IMR-90 (cell line): ENCODE data around the gene RAN. TPM values are rescaled to one million over a fixed set of nuclear protein-coding genes. Genes with fewer than 3 reads are reported as not detected.

Experiments used
- ATAC-seq: fragments of 200-7000 bp; cut with Tn5 transposase; 2 replicates; pipeline ENCODE4 v1.9.1; 2020; ENCODE audit warnings: low read depth, mild to moderate bottlenecking, moderate library complexity
- BruUV-seq: library from RNA; stranded (reverse); fragments of 400-500 nt; replicated peaks from 2 replicates; lab custom pipeline; 2021; lab: Mats Ljungman, UMichigan
- CTCF ChIA-PET: fragments of 300-600 bp; formaldehyde crosslinking; extraction: SDS; loops from one replicate; lab custom pipeline; 2021; ENCODE audit warnings: antibody characterized with exemption; lab: Yijun Ruan, JAX
- POLR2A ChIA-PET: fragments of 300-600 bp; sonication (Branson Sonifier 250); formaldehyde crosslinking; loops from one replicate; lab custom pipeline; 2022; ENCODE audit warnings: antibody characterized with exemption; ENCODE audit not compliant: unreplicated experiment; lab: Charles Lee
- DNase-seq: peaks from one replicate; pipeline ENCODE4 v3.0.0; 2013
- H2AFZ ChIP-seq: replicated peaks from 2 replicates; pipeline ENCODE3; 2013; ENCODE audit warnings: low read length, mild to moderate bottlenecking; ENCODE audit not compliant: poor library complexity
- H2AK5ac ChIP-seq: 2 replicates; pipeline ENCODE4 v1.6.1; 2013; ENCODE audit warnings: low read depth, low read length, inconsistent platforms
- H2AK9ac ChIP-seq: replicated peaks from 2 replicates; pipeline ENCODE3; 2013; ENCODE audit warnings: mild to moderate bottlenecking, low read depth, low read length, moderate library complexity; ENCODE audit not compliant: poor library complexity
- H2BK120ac ChIP-seq: 2 replicates; pipeline ENCODE4 v1.6.1; 2013; ENCODE audit warnings: low read depth, low read length, inconsistent platforms
- H2BK15ac ChIP-seq: 3 replicates; pipeline ENCODE4 v1.6.1; 2013; ENCODE audit warnings: low read depth, low read length, inconsistent platforms
- H2BK20ac ChIP-seq: 2 replicates; pipeline ENCODE4 v1.6.1; 2013; ENCODE audit warnings: low read depth, mild to moderate bottlenecking, inconsistent platforms, low read length, moderate library complexity
- H2BK5ac ChIP-seq: 2 replicates; pipeline ENCODE4 v1.6.1; 2013; ENCODE audit warnings: mild to moderate bottlenecking, low read depth, low read length, inconsistent platforms; ENCODE audit not compliant: poor library complexity, severe bottlenecking
- H3K14ac ChIP-seq: replicated peaks from 2 replicates; pipeline ENCODE4 v1.6.1; 2013; ENCODE audit warnings: low read depth, low read length, inconsistent platforms
- H3K18ac ChIP-seq: 2 replicates; pipeline ENCODE4 v1.6.1; 2013; ENCODE audit warnings: low read depth, low read length, control low read depth
- H3K23ac ChIP-seq: 2 replicates; pipeline ENCODE4 v1.6.1; 2013; ENCODE audit warnings: low read depth, low read length, inconsistent platforms
- H3K27ac ChIP-seq: 2 replicates; pipeline ENCODE4 v1.5.1; 2013; ENCODE audit warnings: mild to moderate bottlenecking, control low read depth, low read length; ENCODE audit not compliant: insufficient read depth
- H3K27me3 ChIP-seq: 2 replicates; pipeline ENCODE4 v1.6.1; 2013; ENCODE audit warnings: low read length; ENCODE audit not compliant: control insufficient read depth, insufficient read depth
- H3K36me3 ChIP-seq: 2 replicates; pipeline ENCODE4 v1.6.1; 2013; ENCODE audit warnings: low read length, mixed read lengths; ENCODE audit not compliant: control insufficient read depth, insufficient read depth
- H3K4ac ChIP-seq: 2 replicates; pipeline ENCODE4 v1.6.1; 2013; ENCODE audit warnings: low read depth, low read length, inconsistent platforms
- H3K4me1 ChIP-seq: 2 replicates; pipeline ENCODE4 v1.6.1; 2013; ENCODE audit warnings: low read length, mixed read lengths; ENCODE audit not compliant: control insufficient read depth, insufficient read depth
- H3K4me2 ChIP-seq: 2 replicates; pipeline ENCODE4 v1.6.1; 2013; ENCODE audit warnings: low read depth, mild to moderate bottlenecking, control low read depth, low read length, moderate library complexity
- H3K4me3 ChIP-seq: 2 replicates; pipeline ENCODE4 v1.5.1; 2013; ENCODE audit warnings: low read depth, mild to moderate bottlenecking, control low read depth, low read length, moderate library complexity; ENCODE audit not compliant: insufficient read depth
- H3K56ac ChIP-seq: 2 replicates; pipeline ENCODE4 v1.6.1; 2013; ENCODE audit warnings: low read length, inconsistent platforms; ENCODE audit not compliant: insufficient read depth; ENCODE audit errors: extremely low read depth
- H3K79me1 ChIP-seq, 2 experiments: 2 replicates each; pipeline ENCODE4 v1.6.1; 2013; ENCODE audit warnings: low read length in 2 of 2, inconsistent platforms in 1 of 2, low read depth in 1 of 2
- H3K9ac ChIP-seq: 2 replicates; pipeline ENCODE4 v1.6.1; 2013; ENCODE audit warnings: low read depth, low read length, control low read depth
- H3K9me1 ChIP-seq: 2 replicates; pipeline ENCODE4 v1.6.1; 2013; ENCODE audit warnings: low read length, inconsistent platforms; ENCODE audit not compliant: insufficient read depth
- H3K9me3 ChIP-seq: 2 replicates; pipeline ENCODE4 v1.6.1; 2013; ENCODE audit warnings: low read length; ENCODE audit not compliant: control insufficient read depth, insufficient read depth
- H4K20me1 ChIP-seq: 2 replicates; pipeline ENCODE4 v1.6.1; 2013; ENCODE audit warnings: low read length, inconsistent platforms; ENCODE audit not compliant: insufficient read depth
- H4K5ac ChIP-seq: 2 replicates; pipeline ENCODE4 v1.6.1; 2013; ENCODE audit warnings: mild to moderate bottlenecking, low read depth, low read length, control low read depth
- H4K8ac ChIP-seq, 2 experiments: 2 replicates each; pipeline ENCODE4 v1.6.1; 2013; ENCODE audit warnings: low read depth in 2 of 2, low read length in 2 of 2, control low read depth in 1 of 2, inconsistent platforms in 1 of 2
- H4K91ac ChIP-seq: 2 replicates; pipeline ENCODE4 v1.6.1; 2013; ENCODE audit warnings: low read depth, low read length, inconsistent platforms; ENCODE audit not compliant: insufficient read depth
- BHLHE40 ChIP-seq: fragments of 150-350 bp; IDR thresholded peaks from 2 replicates; pipeline ENCODE4 v1.6.1; 2016; ENCODE audit warnings: mild to moderate bottlenecking, low read depth, low read length
- CEBPB ChIP-seq: IDR thresholded peaks from 2 replicates; pipeline ENCODE4 v1.6.1; 2012; ENCODE audit warnings: low read depth, low read length, improper control_type of control experiment
- CHD1 ChIP-seq: IDR thresholded peaks from 2 replicates; pipeline ENCODE4 v1.6.1; 2012; ENCODE audit warnings: low read depth, low read length, improper control_type of control experiment
- CTCF ChIP-seq: conservative IDR thresholded peaks from 2 replicates; pipeline ENCODE4 v1.5.1; 2012; ENCODE audit warnings: mild to moderate bottlenecking, low read depth, low read length, improper control_type of control experiment
- ELK1 ChIP-seq: fragments of 150-350 bp; IDR thresholded peaks from 2 replicates; pipeline ENCODE4 v1.6.1; 2016; ENCODE audit warnings: low read depth, mild to moderate bottlenecking, low read length, moderate library complexity, borderline replicate concordance
- FOS ChIP-seq: fragments of 150-350 bp; IDR thresholded peaks from 2 replicates; pipeline ENCODE4 v1.6.1; 2016; ENCODE audit warnings: low read depth, low read length
- MAFK ChIP-seq: IDR thresholded peaks from 2 replicates; pipeline ENCODE4 v1.6.1; 2012; ENCODE audit warnings: low read depth, low read length, improper control_type of control experiment
- MAZ ChIP-seq: IDR thresholded peaks from 2 replicates; pipeline ENCODE4 v1.6.1; 2012; ENCODE audit warnings: low read depth, mild to moderate bottlenecking, low read length, improper control_type of control experiment, moderate library complexity, borderline replicate concordance
- MXI1 ChIP-seq: IDR thresholded peaks from 2 replicates; pipeline ENCODE4 v1.6.1; 2012; ENCODE audit warnings: low read depth, mild to moderate bottlenecking, low read length, moderate library complexity, borderline replicate concordance
- NFE2L2 ChIP-seq: fragments of 150-350 bp; IDR thresholded peaks from 2 replicates; pipeline ENCODE4 v1.6.1; 2016; ENCODE audit warnings: low read depth, mild to moderate bottlenecking, low read length
- POLR2A ChIP-seq: IDR thresholded peaks from 2 replicates; pipeline ENCODE4 v1.6.1; 2012; ENCODE audit warnings: mild to moderate bottlenecking, low read depth, low read length
- RAD21 ChIP-seq: IDR thresholded peaks from 2 replicates; pipeline ENCODE4 v1.6.1; 2012; ENCODE audit warnings: low read length, improper control_type of control experiment
- RCOR1 ChIP-seq: IDR thresholded peaks from 2 replicates; pipeline ENCODE4 v1.6.1; 2012; ENCODE audit warnings: mild to moderate bottlenecking, low read length, improper control_type of control experiment; ENCODE audit not compliant: insufficient replicate concordance
- RFX5 ChIP-seq: IDR thresholded peaks from 2 replicates; pipeline ENCODE4 v1.8.0; 2012; ENCODE audit warnings: low read depth, mild to moderate bottlenecking, low read length, moderate library complexity
- SMC3 ChIP-seq: fragments of 150-350 bp; IDR thresholded peaks from 2 replicates; pipeline ENCODE4 v1.6.1; 2016; ENCODE audit warnings: low read depth, mild to moderate bottlenecking, antibody characterized with exemption, low read length, moderate library complexity
- USF2 ChIP-seq: fragments of 150-350 bp; IDR thresholded peaks from 2 replicates; pipeline ENCODE4 v1.6.1; 2017; ENCODE audit warnings: mild to moderate bottlenecking, antibody characterized with exemption, low read length, low read depth
- WGBS, 2 experiments: methylation state at CpG; one replicate each; pipeline versions ENCODE4 v1.1.5 to v1.1.7; 2013; ENCODE audit warnings: missing lambda C conversion rate in 2 of 2; ENCODE audit not compliant: insufficient read length in 1 of 2; ENCODE audit errors: extremely low coverage in 2 of 2; 5-methylcytosine and 5-hydroxymethylcytosine counted together
- dilution Hi-C: fragments of 300-500 bp; cut with HindIII; formaldehyde crosslinking; loops from one replicate; pipeline ENCODE4 v1.14.3; 2018; ENCODE audit warnings: low sequenced_read_pairs; ENCODE audit not compliant: unreplicated experiment
- in situ Hi-C: fragments of 300-500 bp; cut with MboI; formaldehyde crosslinking; loops from 3 replicates; pipeline ENCODE4 v1.14.3; 2019; ENCODE audit warnings: low sequenced_read_pairs, inconsistent platforms, mixed read lengths
- intact Hi-C: fragments of 100-400 bp; cut with micrococcal nuclease; formaldehyde crosslinking; loops from 2 replicates; pipeline ENCODE4 v1.10.0; 2022
- polyA plus RNA-seq, 3 experiments: library from polyadenylated mRNA; depleted of rRNA; stranded (reverse); fragments of >200 nt; gene quantifications; 2 replicates each; pipeline ENCODE4 v1.2.3, GENCODE V29; 2012; ENCODE audit warnings: low replicate concordance in 1 of 3
- total RNA-seq: library from RNA; depleted of rRNA; stranded (reverse); fragments of >200 nt; gene quantifications from 2 replicates; pipeline ENCODE4 v1.2.3, GENCODE V29; 2012

RAN gene
- total and polyA plus RNA-seq, 2 of the 4 experiments (the other 2 are of a cell fraction) = 910 to 984 TPM

- peaks cover 21% of the 10 kb centered on the region for H3K9me1 ChIP-seq
- H4K5ac ChIP-seq = no peak overlapping the region
- H3K79me1 ChIP-seq = peaks cover 15 to 63% of the 10 kb centered on the region in 2 experiments
- no peak for ATAC-seq
- in situ Hi-C loops (no loop called here), dilution Hi-C loops (no loop called here), intact Hi-C loops (no loop called here)
- no peak overlapping the region for H2AK9ac ChIP-seq
- H2BK120ac ChIP-seq = no peak overlapping the region
- H3K23ac ChIP-seq = no peak overlapping the region
- H2AK5ac ChIP-seq = no peak overlapping the region
- H3K4me1 ChIP-seq = peaks cover 27% of the 10 kb centered on the region
- DNase-seq = no peak
- CTCF ChIA-PET = interaction anchor here (0.6 kb wide), 1 partner anchor 1036 kb away, joined by 7 read pairs; no protein-coding TSS in a partner anchor
- H3K4me3 ChIP-seq = no peak overlapping the region
- no peak overlapping the region for H4K91ac ChIP-seq
- H3K27me3 ChIP-seq = no peaks in the 10 kb centered on the region
- TF ChIP-seq CEBPB (no peak), CHD1 (no peak), ELK1 (no peak), MXI1 (no peak), RFX5 (no peak), MAFK (no peak), NFE2L2 (no peak), BHLHE40 (no peak), CTCF (no peak), RCOR1 (no peak), USF2 (no peak), RAD21 (no peak), MAZ (no peak), POLR2A (no peak), SMC3 (no peak), FOS (no peak)
- H3K27ac ChIP-seq = no peak overlapping the region
- POLR2A ChIA-PET = no interaction called here
- H3K36me3 ChIP-seq = no peaks in the 10 kb centered on the region
- H2AFZ ChIP-seq = no peak overlapping the region
- H2BK5ac ChIP-seq = no peak overlapping the region
- peaks cover 35% of the 10 kb centered on the region for H4K20me1 ChIP-seq
- no peaks in the 10 kb centered on the region for H3K9me3 ChIP-seq
- no TSS peak for BruUV-seq
- H3K14ac ChIP-seq = no peak overlapping the region
- no peak overlapping the region for H3K18ac ChIP-seq
- H4K8ac ChIP-seq = no peak overlapping the region
- no peak overlapping the region for H3K56ac ChIP-seq
- H3K9ac ChIP-seq = no peak overlapping the region
- no peak overlapping the region for H3K4ac ChIP-seq
- WGBS, 2 experiments = 100% methylated on average over 1 of the region's 11 CpGs; no CpG with 5 or more reads in 1 of the 2 experiments
- no peak overlapping the region for H2BK20ac ChIP-seq
- H2BK15ac ChIP-seq = no peak overlapping the region
- H3K4me2 ChIP-seq = no peak overlapping the region
Measured at GRCh38 chr12:130835011-130835410, 36.9 kb upstream of the RAN start.
